Panc1 (cell line): ENCODE measurements around the gene DGKZ. TPM values are rescaled to one million over a fixed set of nuclear protein-coding genes. Genes with fewer than 3 reads are reported as not detected.

Experiments
- ATAC-seq: fragments of 200-7000 bp; cut with Tn5 transposase; 2 replicates; pipeline ENCODE4 v1.9.1; 2020; ENCODE audit warnings: mild to moderate bottlenecking, moderate library complexity
- BruUV-seq: library from RNA; stranded (reverse); fragments of 400-500 nt; replicated peaks from 2 replicates; lab custom pipeline; 2021; lab: Mats Ljungman, UMichigan
- CTCF ChIA-PET: fragments of 300-600 bp; sonication (Branson Sonifier 250); formaldehyde crosslinking; loops from one replicate; lab custom pipeline; 2022; ENCODE audit warnings: antibody characterized with exemption; lab: Charles Lee
- POLR2A ChIA-PET: fragments of 300-600 bp; sonication (Branson Sonifier 250); formaldehyde crosslinking; loops from one replicate; lab custom pipeline; 2022; ENCODE audit warnings: antibody characterized with exemption; lab: Charles Lee
- DNase-seq: peaks from one replicate; pipeline ENCODE4 v3.0.0-alpha.2; 2010; ENCODE audit warnings: low read depth, low spot score
- H3K27ac ChIP-seq: 2 replicates; pipeline ENCODE4 v1.5.1; 2011; ENCODE audit warnings: mild to moderate bottlenecking, low read length, inconsistent platforms
- H3K27me3 ChIP-seq: fragments of 200-500 bp; sonication (Bioruptor generic); 2 replicates; pipeline ENCODE4 v1.6.0; 2014; ENCODE audit warnings: low read length, inconsistent platforms; ENCODE audit not compliant: control insufficient read depth, insufficient read depth
- H3K36me3 ChIP-seq: fragments of 200-500 bp; sonication (Bioruptor generic); 2 replicates; pipeline ENCODE4 v1.5.1; 2014; ENCODE audit warnings: inconsistent platforms, mild to moderate bottlenecking, low read length, moderate library complexity; ENCODE audit not compliant: control insufficient read depth, insufficient read depth
- H3K4me1 ChIP-seq: 2 replicates; pipeline ENCODE4 v1.5.1; 2011; ENCODE audit warnings: inconsistent platforms, mild to moderate bottlenecking, low read length, moderate library complexity; ENCODE audit not compliant: control insufficient read depth, insufficient read depth
- H3K4me3 ChIP-seq, 2 experiments: 2 replicates each; pipeline ENCODE4 v1.5.1; 2011 to 2012; ENCODE audit warnings: low read depth in 2 of 2, low read length in 2 of 2, mild to moderate bottlenecking in 2 of 2, inconsistent platforms in 1 of 2, moderate library complexity in 1 of 2
- H3K9me3 ChIP-seq: fragments of 200-500 bp; sonication (Bioruptor generic); 2 replicates; pipeline ENCODE4 v1.5.1; 2014; ENCODE audit warnings: low read depth, mild to moderate bottlenecking, inconsistent platforms, low read length, moderate library complexity; ENCODE audit not compliant: control insufficient read depth, insufficient read depth
- POLR2AphosphoS5 ChIP-seq: IDR thresholded peaks from 2 replicates; pipeline ENCODE4 v1.6.1; 2012; ENCODE audit warnings: mild to moderate bottlenecking, low read depth, low read length, moderate library complexity
- SIN3A ChIP-seq: IDR thresholded peaks from 2 replicates; pipeline ENCODE4 v1.6.1; 2012; ENCODE audit warnings: low read depth, mild to moderate bottlenecking, low read length, moderate library complexity, borderline replicate concordance; ENCODE audit not compliant: insufficient read depth
- TCF7L2 ChIP-seq: IDR thresholded peaks from 2 replicates; pipeline ENCODE4 v1.6.1; 2011; ENCODE audit warnings: mild to moderate bottlenecking, low read depth, low read length, inconsistent platforms
- in situ Hi-C: cut with HindIII; loops from 2 replicates; pipeline ENCODE4 v1.10.0; 2016; ENCODE audit warnings: low sequenced_read_pairs, low pct_unique_long_range_greater_than_20kb
- intact Hi-C: fragments of 100-400 bp; cut with micrococcal nuclease; formaldehyde crosslinking; loops from one replicate; pipeline ENCODE4 v1.10.0; 2022; ENCODE audit not compliant: unreplicated experiment
- total RNA-seq: library from RNA; stranded (reverse); gene quantifications from one replicate; pipeline ENCODE4 v1.2.1, GENCODE V29; 2021; ENCODE audit not compliant: unreplicated experiment
- TF ChIP-seq, protein P1 (sequence below): fragments of 450-650 bp; IDR thresholded peaks from 2 replicates; pipeline ENCODE4 v1.5.1; 2017; ENCODE audit warnings: mild to moderate bottlenecking
- TF ChIP-seq, protein P2 (sequence below), 2 experiments: IDR thresholded peaks; 2 replicates each; pipeline ENCODE4 v1.6.1; 2011 to 2012; ENCODE audit warnings: low read depth in 2 of 2, control low read depth in 1 of 2, low read length in 1 of 2, mild to moderate bottlenecking in 1 of 2, moderate library complexity in 1 of 2; ENCODE audit not compliant: insufficient read depth in 1 of 2

The DGKZ gene
- total RNA-seq, 1 experiment from 2014 or later = 104 TPM

- ATAC-seq (no peak), DNase-seq (no peak)
- no peak overlapping the region for H3K27ac ChIP-seq
- peaks cover 9% of the 10 kb centered on the region for H3K36me3 ChIP-seq
- in situ Hi-C loops = no loop called here
- no peak for TF ChIP-seq TCF7L2
- no peak for TF ChIP-seq SIN3A
- TF ChIP-seq, protein P1, sequence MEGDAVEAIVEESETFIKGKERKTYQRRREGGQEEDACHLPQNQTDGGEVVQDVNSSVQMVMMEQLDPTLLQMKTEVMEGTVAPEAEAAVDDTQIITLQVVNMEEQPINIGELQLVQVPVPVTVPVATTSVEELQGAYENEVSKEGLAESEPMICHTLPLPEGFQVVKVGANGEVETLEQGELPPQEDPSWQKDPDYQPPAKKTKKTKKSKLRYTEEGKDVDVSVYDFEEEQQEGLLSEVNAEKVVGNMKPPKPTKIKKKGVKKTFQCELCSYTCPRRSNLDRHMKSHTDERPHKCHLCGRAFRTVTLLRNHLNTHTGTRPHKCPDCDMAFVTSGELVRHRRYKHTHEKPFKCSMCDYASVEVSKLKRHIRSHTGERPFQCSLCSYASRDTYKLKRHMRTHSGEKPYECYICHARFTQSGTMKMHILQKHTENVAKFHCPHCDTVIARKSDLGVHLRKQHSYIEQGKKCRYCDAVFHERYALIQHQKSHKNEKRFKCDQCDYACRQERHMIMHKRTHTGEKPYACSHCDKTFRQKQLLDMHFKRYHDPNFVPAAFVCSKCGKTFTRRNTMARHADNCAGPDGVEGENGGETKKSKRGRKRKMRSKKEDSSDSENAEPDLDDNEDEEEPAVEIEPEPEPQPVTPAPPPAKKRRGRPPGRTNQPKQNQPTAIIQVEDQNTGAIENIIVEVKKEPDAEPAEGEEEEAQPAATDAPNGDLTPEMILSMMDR = no peak
- TF ChIP-seq POLR2AphosphoS5 = no peak
- TF ChIP-seq, protein P2, sequence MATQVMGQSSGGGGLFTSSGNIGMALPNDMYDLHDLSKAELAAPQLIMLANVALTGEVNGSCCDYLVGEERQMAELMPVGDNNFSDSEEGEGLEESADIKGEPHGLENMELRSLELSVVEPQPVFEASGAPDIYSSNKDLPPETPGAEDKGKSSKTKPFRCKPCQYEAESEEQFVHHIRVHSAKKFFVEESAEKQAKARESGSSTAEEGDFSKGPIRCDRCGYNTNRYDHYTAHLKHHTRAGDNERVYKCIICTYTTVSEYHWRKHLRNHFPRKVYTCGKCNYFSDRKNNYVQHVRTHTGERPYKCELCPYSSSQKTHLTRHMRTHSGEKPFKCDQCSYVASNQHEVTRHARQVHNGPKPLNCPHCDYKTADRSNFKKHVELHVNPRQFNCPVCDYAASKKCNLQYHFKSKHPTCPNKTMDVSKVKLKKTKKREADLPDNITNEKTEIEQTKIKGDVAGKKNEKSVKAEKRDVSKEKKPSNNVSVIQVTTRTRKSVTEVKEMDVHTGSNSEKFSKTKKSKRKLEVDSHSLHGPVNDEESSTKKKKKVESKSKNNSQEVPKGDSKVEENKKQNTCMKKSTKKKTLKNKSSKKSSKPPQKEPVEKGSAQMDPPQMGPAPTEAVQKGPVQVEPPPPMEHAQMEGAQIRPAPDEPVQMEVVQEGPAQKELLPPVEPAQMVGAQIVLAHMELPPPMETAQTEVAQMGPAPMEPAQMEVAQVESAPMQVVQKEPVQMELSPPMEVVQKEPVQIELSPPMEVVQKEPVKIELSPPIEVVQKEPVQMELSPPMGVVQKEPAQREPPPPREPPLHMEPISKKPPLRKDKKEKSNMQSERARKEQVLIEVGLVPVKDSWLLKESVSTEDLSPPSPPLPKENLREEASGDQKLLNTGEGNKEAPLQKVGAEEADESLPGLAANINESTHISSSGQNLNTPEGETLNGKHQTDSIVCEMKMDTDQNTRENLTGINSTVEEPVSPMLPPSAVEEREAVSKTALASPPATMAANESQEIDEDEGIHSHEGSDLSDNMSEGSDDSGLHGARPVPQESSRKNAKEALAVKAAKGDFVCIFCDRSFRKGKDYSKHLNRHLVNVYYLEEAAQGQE (IDR thresholded peaks at IDR 0.05; ENCODE audit: insufficient read depth in 1 of 2, low read depth in 2 of 2, low read length in 1 of 2) = no peak
- no peaks in the 10 kb centered on the region for H3K9me3 ChIP-seq
- H3K27me3 ChIP-seq = no peaks in the 10 kb centered on the region
- ChIA-PET POLR2A (no interaction called here), CTCF (no interaction called here)
- no TSS peak for BruUV-seq
- no peaks in the 10 kb centered on the region for H3K4me1 ChIP-seq
- intact Hi-C loops = no loop called here
- H3K4me3 ChIP-seq = no peak overlapping the region
Observed at GRCh38 chr11:46422588-46422987, 75.3 kb downstream of the DGKZ start.

- H3K4me3 ChIP-seq = no peak overlapping the region
- no TSS peak for BruUV-seq
- in situ Hi-C loops (no loop called here), intact Hi-C loops (no loop called here)
- no peaks in the 10 kb centered on the region for H3K4me1 ChIP-seq
- CTCF ChIA-PET = no interaction called here
- ATAC-seq (no peak), DNase-seq (no peak)
- H3K27ac ChIP-seq = no peak overlapping the region
- H3K27me3 ChIP-seq = no peaks in the 10 kb centered on the region
- POLR2A ChIA-PET = no interaction called here
- 0 out of 2 replicates have a peak, but pooled peaks cover 4% of the 10 kb centered on the region for H3K36me3 ChIP-seq
- no peaks in the 10 kb centered on the region for H3K9me3 ChIP-seq
- TF ChIP-seq, protein P2 (IDR thresholded peaks at IDR 0.05; ENCODE audit: insufficient read depth in 1 of 2, low read depth in 2 of 2, low read length in 1 of 2) = no peak
- TF ChIP-seq SIN3A (no peak), TCF7L2 (no peak), POLR2AphosphoS5 (no peak)
- TF ChIP-seq, protein P1 = no peak
Observed at GRCh38 chr11:46426233-46426991, 79.1 kb downstream of the DGKZ start.
